Activated T-helper 1 cell treated with Interleukin-2 at 50 U/mL for 16 hours (primary cell): ENCODE data around the gene PAX4.

ENCODE experiments used
- DNase-seq: peaks from one replicate; pipeline ENCODE4 v3.0.0-alpha.2; 2020; ENCODE audit warnings: low read depth

PAX4 gene, protein sequence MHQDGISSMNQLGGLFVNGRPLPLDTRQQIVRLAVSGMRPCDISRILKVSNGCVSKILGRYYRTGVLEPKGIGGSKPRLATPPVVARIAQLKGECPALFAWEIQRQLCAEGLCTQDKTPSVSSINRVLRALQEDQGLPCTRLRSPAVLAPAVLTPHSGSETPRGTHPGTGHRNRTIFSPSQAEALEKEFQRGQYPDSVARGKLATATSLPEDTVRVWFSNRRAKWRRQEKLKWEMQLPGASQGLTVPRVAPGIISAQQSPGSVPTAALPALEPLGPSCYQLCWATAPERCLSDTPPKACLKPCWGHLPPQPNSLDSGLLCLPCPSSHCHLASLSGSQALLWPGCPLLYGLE

DNA sequence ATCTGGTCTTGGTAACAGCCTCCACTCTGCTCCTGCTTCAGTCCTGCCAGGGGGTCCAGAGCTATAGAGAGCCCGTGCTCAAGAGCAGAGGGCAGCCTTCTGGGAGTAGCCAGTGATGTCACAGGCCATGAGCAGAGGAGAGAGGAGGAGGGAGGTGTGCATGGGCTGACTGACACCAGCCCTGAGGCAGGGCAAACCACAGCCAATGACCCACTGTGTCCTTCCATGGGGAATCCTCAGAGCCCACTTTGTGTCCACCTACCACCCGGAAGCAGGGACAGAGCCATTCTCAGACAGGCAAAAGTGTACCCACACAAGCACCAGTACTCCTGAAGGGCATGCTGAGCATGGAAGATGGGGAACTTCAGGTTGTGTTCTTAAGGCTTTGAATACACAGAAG, at the start of gene PAX4:
Gene PAX4, minus strand, starts transcription at position 101 of the 400 bp plus-strand sequence. CDS start 2,214 bp downstream, outside the sequence.
- no peak for DNase-seq

DNA sequence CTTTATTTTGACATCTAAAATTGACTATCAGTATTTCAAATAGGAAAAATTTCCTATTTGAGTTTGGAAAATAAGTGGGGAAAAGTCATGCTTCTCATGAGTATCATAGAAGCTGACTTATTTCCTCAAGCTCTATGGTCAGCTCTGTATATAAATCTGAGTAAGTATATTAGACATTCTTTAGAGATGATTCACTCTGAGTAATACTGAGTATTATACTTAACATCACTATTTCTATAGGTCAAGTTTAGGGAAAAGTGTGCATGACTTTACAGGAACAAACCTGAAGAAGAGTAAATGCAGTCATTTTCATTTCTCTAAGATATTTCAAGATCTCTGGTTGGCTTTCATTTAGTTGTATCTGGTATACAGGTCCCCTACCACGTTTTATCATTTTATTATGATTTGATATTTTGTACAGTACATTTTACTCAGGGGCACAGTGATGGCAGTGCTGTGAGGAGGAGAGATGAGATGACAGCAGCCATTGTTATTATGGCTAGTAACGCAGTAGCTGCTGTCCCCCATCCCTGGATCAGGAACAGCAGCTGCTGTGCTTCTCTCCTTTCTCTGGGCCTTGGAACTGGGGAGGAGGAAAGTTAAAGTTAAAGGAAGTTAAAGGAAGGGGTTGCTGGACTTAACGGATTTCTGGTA, 49.2 kb upstream of the PAX4 start:
- DNase-seq: no peak

DNA sequence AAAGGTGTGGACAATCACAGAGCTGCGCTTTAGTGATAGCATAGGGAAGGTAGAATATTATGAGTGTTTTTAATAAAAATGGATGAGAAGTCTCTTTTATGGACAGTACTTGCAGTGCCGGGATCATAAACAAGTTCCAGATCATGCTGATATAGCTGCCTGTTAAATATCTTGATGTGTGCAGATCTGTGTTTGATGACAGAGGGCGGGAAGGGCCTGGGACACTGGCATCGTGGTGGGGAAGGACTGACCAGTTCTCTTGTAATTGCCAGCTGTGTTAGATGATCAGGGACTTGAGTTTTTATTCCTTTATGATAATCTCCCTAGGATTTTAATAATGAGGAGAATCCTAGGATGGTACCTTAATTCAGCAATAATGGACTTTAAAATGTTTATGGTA, 48.7 kb upstream of the PAX4 start:
- DNase-seq: no peak

DNA sequence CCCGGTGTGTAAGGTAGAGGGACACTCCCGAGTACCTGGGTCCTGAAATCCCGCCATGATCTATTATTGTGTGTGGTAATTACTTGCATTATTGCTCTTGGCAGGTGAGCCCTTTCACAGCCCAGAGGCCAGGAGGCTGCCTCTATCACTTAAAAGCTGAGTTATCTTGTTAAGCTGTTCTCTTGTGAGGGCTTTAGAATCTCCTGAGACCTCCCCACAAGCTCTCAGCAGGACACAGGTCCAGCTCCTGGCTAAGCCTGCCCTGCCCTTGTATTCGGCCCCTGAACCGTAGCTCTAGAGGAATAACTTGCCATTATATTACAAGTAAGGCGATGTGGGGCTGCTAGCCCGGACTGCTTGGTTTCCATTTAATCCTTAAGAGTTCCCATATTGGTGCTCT, 48.0 kb upstream of the PAX4 start:
- no peak for DNase-seq

DNA sequence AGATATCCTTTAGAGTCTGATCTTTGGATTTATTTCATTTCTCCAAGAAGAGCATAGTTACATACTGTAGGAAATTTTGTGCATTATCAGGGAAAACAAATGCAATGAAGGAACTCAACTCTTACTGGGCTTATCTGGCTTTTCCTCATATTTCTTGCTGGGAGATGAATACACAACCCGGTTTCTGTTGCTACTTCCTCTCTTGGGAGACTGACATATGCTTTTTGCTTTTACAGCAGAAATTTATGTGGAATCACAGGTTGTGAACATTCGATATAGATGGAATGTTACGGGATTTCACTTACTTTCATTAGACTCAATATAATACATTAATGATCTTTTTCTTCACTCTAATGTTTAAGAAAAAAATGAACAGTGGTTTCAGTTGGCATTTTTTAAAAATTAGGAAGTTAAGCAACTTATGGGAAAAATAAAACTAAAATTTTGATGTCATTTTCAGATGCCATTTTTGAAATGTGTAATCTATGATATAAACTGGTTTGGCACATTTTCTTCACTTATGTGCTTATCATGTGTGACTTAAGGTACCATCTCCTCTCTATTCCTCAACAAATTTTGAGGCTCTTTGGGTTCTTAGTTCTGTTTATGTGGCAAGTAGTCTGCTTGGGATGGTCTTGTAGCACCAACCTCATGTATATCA, 41.2 kb upstream of the PAX4 start:
- no peak for DNase-seq

DNA sequence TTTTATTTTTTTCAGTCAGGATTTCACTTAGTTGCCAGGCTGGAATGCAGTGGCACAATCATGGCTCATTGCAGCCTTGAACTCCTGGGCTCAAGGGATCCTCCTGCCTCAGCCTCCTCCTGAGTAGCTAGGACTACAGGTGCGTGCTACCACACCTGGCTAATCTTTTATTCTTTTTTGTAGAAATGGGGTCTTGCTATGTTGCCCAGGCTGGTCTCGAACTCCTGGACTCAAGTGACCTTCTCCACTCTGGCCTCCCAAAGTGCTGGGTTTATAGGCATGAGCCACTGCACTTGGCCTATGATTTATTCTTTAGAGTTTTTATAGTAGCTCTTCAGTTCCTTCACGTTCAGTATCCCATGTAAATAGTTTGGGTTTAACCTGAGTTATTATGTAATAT, 39.6 kb upstream of the PAX4 start:
- DNase-seq: no peak

DNA sequence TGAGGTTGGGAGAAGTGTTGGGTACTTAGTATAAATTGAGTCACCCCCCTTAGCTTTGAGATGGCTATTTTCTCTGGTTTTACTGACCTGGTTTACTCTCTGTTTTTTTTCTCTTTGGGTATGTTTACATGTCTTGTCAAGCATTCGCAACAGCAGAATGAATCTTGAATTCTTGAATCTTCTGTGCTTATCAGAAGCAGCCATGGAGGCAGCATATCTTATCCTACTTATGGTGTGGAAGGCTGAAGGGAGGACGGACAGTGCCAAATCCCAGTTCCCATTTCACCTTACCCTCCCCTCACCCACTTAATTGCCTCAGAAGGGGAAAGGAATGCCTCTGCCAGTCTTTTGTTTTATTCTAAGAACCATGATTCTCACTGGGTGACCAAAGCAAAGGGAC, 37.8 kb upstream of the PAX4 start:
- DNase-seq: no peak

DNA sequence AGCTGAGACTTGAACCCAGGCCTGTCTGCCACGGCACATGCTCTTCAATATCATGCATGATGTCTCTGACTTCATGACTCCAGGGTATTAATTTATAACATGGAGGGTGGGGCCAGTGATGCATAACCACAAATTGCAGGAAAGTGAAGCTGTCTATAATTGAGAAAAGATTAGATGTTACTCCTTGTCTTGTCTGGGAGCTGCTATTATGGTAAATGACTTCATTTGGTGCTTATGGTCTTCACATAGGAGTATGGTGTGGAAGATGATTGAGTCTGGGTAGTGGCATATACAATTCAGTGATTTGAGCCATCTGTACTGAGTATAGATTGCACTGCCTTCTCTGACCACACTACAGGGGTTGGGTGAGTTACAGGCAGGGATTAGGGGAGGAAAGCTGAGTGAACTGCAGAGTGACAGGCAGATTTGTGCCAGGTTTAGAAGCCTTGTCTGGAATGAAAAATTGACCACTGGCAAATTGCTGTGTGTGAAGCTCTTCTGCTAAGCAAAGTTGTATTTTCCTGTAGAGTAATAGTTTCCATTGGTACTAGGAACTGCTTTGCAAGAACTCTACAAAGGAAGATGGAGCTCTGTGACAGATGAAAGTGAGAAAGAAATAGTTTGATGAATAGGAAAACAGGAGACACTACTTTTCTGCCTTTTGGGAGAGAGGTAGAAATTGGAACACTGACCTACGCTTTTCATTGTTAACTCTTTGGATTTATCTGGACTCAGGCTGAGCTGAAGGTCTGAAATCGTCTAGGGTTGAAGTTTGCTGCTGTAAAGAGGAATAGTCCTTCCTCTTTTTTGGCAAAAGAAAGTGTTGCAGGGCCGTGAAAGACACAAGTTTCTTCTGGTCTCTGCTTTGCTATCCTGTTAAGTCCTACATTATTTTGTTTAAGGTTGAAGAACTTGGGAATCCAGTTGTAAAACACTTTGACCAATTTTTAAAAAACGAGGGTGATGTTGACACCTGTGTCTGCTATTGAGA, 36.8 kb upstream of the PAX4 start:
- DNase-seq: no peak

DNA sequence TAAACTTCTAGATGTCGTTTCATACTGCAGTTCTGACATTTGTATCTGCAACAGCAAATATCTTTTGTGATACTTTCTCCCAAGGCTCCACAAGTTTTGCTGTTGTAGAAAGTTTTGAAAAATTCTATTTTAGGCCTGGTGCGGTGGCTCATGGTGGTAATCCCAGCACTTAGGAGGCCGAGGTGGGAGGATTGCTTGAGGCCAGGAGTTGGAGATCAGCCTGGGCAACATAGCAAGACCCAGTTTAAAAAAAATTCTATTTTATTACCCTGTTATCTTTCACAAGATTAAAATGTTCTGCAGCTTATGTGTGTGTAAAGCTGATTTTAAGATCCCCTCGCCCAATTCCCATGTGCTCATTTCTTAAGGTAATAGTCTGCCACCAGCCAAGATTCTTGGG, 35.5 kb upstream of the PAX4 start:
- no peak for DNase-seq

DNA sequence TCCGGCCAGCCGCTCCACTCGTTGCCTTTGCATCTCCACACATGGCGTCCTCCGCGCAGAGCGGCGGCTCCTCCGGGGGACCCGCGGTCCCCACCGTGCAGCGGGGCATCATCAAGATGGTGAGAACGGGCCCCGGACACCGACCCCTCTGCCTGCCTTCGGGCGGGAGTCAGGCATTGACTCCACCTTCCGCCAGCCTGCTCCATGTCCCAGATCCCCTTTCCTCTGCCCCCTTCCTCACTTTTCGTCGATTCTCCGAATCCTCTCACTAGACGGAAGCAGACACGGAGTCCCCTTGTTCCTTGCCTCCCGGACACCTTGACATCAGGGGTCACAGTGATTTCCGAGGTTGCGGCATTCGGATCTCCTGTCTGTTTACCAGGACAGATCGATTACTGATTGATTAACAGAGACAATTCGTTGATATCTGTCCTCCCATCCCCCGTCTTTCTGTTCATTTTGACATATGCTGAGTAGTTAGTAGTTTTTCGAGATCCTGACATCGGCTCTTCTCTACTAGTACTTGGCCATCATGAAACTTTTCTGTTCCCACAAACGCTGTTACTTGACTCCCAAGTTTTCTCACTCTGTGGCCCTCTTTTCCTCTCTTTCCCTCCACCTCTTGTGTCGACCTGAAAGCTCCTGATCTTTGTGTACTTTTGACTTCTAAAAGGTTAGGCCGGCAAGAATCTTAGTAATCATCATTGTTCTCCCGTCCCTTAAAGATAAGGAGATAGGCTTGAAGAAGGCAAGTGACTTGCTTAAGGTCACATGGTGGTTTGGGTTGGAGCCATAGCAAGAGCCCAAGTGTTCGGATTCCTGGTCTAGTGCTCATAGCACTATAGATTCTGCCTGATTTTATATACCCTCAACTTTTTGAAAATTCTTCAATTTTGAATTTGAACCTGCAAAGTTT, 34.6 kb upstream of the PAX4 start:
- DNase-seq: no peak

DNA sequence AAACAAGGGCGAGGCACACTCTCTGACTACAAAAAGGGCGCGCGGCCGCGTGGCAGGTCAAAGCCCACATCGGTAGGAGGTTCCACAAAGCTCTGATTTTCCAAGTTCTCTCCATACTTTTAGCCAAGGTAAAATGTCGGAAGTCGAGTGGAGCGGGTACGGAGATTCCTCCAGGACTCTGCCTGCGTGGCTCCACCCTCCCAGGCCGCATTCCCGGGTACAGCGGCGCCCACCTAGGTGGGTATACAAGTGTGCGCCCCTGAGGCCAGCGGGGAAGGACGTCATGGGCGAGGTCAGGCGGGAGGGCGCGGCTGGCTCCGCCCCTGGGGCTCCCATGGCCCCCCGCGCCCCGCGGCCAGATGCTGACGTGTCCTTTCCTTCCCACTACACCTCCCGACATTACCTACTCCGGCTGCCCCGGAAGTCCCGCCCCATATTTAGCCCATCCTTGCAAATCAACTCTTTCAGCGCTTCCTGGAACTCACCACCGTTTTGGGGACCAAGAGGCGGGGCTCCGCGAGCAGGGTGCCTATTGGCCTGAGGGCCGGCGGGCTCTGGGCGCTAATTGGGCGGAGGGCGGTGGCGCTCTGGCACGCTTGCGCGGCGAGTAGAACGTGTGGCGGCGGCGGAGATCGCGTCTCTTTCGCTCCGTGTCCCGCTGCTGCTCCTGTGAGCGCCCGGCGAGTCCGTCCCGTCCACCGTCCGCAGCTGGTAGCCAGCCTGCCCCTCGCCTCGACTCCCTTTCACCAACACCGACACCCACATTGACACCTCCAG, 33.8 kb upstream of the PAX4 start, which contains the start of gene SND1:
Gene SND1, plus strand, starts transcription at position 639 of the 777 bp plus-strand sequence. CDS start 180 bp downstream, outside the sequence.
- peak; percentile 98 for DNase-seq

DNA sequence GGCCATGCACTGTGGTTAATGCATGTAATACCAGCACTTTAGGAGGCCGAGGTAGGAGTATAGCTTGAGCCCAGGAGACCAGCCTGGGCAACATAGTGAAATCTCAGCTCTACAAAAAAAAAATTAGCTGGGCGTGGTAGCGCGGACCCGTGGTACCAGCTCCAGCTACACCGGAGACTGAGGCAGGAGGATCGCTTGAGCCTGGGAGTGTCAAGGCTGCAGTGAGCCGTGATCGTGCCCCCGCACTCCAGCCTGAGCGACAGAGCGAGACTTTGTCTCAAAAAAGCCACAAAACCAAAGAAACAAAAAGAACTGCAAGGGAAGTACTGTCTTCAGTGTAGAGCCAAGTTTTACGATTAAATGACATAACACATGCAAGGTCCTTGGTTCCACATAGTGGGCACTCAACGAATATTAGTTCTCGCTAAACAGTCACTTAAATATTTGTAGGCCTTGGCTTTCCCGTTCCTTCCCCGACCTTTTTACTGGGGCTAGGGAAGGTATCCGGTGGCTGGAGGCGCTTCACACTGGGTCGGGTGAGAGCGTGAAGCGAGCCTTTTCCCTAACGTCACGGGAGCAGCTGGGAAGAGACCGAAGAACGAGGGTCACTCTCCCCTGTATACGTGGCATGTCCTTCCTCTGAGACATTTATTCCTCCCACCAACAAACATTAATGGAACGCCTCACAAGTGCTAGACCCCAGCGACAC, 33.1 kb upstream of the PAX4 start:
- DNase-seq: no peak

DNA sequence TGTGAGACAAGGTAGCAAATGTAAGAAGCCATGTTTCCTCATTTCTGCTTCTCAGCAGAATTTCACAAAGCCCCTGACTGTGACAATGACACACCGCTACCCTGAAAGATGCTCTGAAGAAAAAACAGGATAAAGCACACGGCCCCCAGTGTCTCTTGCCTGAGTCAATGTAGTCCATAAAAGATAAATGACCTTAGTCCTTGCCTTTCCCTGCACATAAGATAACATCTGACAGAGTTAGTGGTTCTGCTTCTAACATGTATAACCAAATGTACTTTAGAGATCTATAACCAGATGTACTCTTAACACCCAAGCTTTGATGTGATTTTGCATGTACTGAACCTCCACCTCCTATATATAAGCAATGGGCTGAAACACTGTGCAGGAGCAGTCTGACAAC, 31.0 kb upstream of the PAX4 start:
- DNase-seq: no peak

DNA sequence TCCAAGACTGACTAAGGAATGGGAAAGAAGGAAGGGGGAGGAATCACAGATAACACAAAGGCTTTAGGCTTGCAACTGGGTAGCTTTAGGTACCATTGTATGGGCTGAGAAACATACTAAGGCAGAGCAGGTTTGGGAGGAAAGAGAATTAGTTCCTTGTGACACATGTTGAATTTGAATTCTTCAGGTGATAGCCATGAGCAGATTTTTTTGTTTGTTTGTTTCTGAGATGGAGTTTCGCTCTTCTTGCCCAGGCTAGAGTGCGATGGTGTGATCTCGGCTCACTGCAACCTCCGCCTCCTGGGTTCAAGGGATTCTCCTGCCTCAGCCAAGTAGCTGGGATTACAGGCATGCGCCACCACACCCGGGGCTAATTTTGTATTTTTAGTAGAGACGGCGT, 29.7 kb upstream of the PAX4 start:
- DNase-seq: no peak

DNA sequence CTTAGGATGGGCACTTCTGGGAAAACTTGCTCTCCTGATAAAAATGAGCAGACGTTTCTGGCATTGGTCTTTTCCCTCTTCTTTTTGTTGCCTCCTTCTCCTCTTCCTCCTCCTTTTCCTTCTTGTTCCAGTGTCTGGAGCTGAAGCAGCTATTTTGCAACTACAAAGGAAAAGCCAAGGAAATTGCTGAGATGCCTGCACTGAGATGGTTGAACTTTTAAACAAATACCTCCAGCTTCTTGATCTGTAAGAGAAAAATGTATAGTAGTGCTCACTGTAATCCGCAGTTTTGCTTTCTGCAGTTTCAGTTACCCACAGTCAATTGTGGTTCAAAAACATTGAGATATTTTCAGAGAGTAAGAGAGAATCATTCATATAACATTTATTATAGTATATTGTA, 26.5 kb upstream of the PAX4 start:
- no peak for DNase-seq

DNA sequence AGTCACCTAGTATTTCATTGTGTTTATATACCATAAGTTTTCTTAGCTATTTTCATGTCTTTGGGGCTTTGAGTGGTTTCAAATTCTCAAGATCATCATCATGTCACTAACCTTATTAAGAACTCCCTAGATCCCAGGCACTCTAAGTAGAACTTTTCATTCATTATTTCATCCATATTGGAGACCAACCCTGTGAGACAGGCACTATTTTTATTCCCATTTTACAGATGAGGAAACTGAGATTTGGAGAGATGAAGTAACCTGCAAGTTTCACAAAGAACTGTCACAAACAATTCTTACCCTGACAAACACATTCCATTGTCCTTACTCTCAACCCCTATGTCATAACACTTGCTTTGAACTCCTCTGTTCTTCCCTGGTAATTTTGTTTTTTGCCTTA, 20.3 kb upstream of the PAX4 start:
- DNase-seq: no peak

DNA sequence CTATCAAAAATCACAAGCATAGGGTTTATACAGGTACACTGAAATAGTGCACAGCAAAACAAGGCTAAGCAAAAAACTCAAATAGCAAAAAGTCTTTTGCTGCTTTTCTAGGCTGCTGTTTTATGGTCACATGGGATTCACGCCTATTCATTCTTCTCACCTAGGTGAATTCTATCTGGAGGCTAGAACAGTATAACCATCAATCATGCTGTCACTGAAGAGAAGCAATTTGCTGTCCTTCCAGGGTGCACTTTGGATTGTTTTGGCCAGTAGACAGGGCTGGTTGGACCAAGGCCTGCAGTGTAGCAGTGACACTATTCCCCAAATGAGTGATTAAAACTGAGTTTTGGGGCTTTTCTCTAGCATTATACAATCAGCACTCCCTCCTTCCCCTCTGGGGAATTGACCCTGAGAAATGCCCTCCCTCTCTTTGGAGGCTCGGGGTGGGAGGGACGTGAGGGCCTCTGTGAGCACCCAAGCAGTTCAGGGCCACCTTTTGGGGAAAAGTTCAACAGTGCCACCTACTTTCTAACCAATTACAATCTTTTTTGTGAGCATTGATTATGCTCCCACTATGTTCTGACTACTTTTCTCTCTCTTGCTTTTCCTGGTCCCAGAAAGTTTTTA, 17.8 kb upstream of the PAX4 start:
- DNase-seq: no peak

DNA sequence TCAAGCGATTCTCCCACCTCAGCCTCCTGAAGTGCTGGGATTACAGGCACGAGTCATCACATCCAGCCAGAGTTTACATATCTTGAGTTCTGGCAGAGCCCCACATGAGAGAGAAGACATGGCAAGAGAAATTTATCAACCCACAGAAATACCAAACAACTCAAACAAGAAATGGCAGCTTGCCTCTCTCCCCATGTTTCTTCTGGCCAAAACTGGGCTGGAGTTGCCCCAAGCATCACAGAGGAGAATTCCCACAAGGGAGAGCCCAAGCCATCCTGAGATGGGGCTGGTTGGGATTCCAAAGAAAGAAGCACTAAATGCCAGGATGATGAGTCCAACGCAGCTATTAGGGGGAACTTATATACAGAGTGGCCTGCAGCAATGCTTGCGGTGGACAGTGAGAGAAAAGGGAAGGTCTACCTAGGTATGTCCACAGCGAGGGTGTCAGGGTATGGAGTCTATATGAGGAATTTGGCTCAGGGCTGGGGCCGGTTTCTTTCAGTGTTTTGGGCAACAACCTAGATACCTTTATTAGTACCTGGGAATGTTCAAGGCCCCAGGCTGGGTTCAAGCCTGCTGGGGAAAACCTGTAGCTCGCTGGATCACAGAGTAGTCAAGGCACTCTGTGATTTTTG, 14.5 kb upstream of the PAX4 start:
- DNase-seq: no peak
